ENCODE data around the gene HTR3C.

The HTR3C gene

GRCh38 chr3:184092199-184092598, 39.4 kb downstream of the HTR3C start:
- no peak for DNase-seq (ENCODE audit: low read depth, low spot score)

- DNase-seq (ENCODE audit: low read depth, low spot score): no peak
These were observed 44.0 kb downstream of the HTR3C start, which contains the start of gene HTR3E for GRCh38 chr3:184096811-184097383. Gene HTR3E, plus strand, starts transcription at chr3:184097064. Its CDS starts 466 bp downstream, at chr3:184097530.

GRCh38 chr3:184097556-184097955, 44.7 kb downstream of the HTR3C start:
- DNase-seq (ENCODE audit: low read depth, low spot score): no peak

- DNase-seq (ENCODE audit: low read depth, low spot score): no peak
These were observed 47.2 kb downstream of the HTR3C start for GRCh38 chr3:184099806-184100686.
